CD4-positive, alpha-beta T cell treated with Interferon alpha-2 for 1 hour (primary cell): Measurements from ENCODE around the gene JMJD1C.

Experiments used
- DNase-seq, 2 donors: peaks; one replicate each; pipeline ENCODE4 v3.0.0-alpha.2; 2020 to 2022

JMJD1C gene

GRCh38 chr10:63281967-63282366 lies 183.8 kb downstream of the JMJD1C start:
- no peak for DNase-seq

GRCh38 chr10:63280386-63280785 lies 185.4 kb downstream of the JMJD1C start:
- DNase-seq: no peak

- no peak for DNase-seq
Measured at GRCh38 chr10:63275094-63275493, 190.7 kb downstream of the JMJD1C start.

GRCh38 chr10:63273577-63273976 lies 192.2 kb downstream of the JMJD1C start:
- peak; percentile 35 to 76 for DNase-seq

- DNase-seq: peak; percentile 93 to 95
Measured at GRCh38 chr10:63268798-63269503, 196.8 kb downstream of the JMJD1C start.

- no peak for DNase-seq
Measured at GRCh38 chr10:63268149-63268797, 197.5 kb downstream of the JMJD1C start.

GRCh38 chr10:63267414-63268148 lies 198.2 kb downstream of the JMJD1C start:
- peak in 1 of 2 donors; percentile 49 for DNase-seq

GRCh38 chr10:63266391-63267316 lies 199.1 kb downstream of the JMJD1C start:
- no peak for DNase-seq

GRCh38 chr10:63265683-63266235 lies 200.0 kb downstream of the JMJD1C start:
- no peak for DNase-seq

GRCh38 chr10:63265222-63265617 lies 200.6 kb downstream of the JMJD1C start:
- peak; percentile 40 to 67 for DNase-seq

- DNase-seq: no peak
Measured at GRCh38 chr10:63264617-63265221, 201.1 kb downstream of the JMJD1C start.

- no peak for DNase-seq
Measured at GRCh38 chr10:63262430-63263073, 203.2 kb downstream of the JMJD1C start.

- DNase-seq: no peak
Measured at GRCh38 chr10:63261496-63261895, 204.3 kb downstream of the JMJD1C start.

GRCh38 chr10:63260860-63261251 lies 204.9 kb downstream of the JMJD1C start:
- no peak for DNase-seq

GRCh38 chr10:63260103-63260859 lies 205.5 kb downstream of the JMJD1C start:
- DNase-seq: no peak

GRCh38 chr10:63258920-63259678 lies 206.7 kb downstream of the JMJD1C start:
- no peak for DNase-seq

GRCh38 chr10:63257778-63258177 lies 208.0 kb downstream of the JMJD1C start:
- DNase-seq: no peak

GRCh38 chr10:63256009-63256773 lies 209.6 kb downstream of the JMJD1C start:
- no peak for DNase-seq

- DNase-seq: no peak
Measured at GRCh38 chr10:63255316-63255715, 210.5 kb downstream of the JMJD1C start.
